Osteocyte (in vitro differentiated cells): ENCODE measurements around the gene IFNL4. TPM values are rescaled to one million over a fixed set of nuclear protein-coding genes. Genes with fewer than 3 reads are reported as not detected.

Experiments used
- DNase-seq: peaks from one replicate; pipeline ENCODE4 v3.0.0; 2021; ENCODE audit warnings: mixed read lengths; ENCODE audit not compliant: unreplicated experiment; ENCODE audit errors: extremely low spot score
- H3K27ac Mint-ChIP-seq: one replicate; pipeline ENCODE4 v1.8.0; 2021; ENCODE audit warnings: mild to moderate bottlenecking, mixed read lengths; ENCODE audit not compliant: unreplicated experiment
- H3K27me3 Mint-ChIP-seq: one replicate; pipeline ENCODE4 v1.8.0; 2021; ENCODE audit warnings: mixed read lengths; ENCODE audit not compliant: unreplicated experiment
- H3K36me3 Mint-ChIP-seq: one replicate; pipeline ENCODE4 v1.8.0; 2021; ENCODE audit warnings: mixed read lengths; ENCODE audit not compliant: unreplicated experiment
- H3K4me1 Mint-ChIP-seq: one replicate; pipeline ENCODE4 v1.8.0; 2021; ENCODE audit warnings: mixed read lengths; ENCODE audit not compliant: unreplicated experiment
- H3K4me3 Mint-ChIP-seq: one replicate; pipeline ENCODE4 v1.8.0; 2021; ENCODE audit warnings: mild to moderate bottlenecking, moderate library complexity, mixed read lengths; ENCODE audit not compliant: unreplicated experiment
- H3K9me3 Mint-ChIP-seq: one replicate; pipeline ENCODE4 v1.8.0; 2021; ENCODE audit warnings: mixed read lengths; ENCODE audit not compliant: unreplicated experiment
- CTCF ChIP-seq: fragments of 200-600 bp; sonication (generic); IDR thresholded peaks from 2 replicates; pipeline ENCODE4 v1.5.0; 2021; ENCODE audit warnings: antibody characterized with exemption, mild to moderate bottlenecking, moderate library complexity
- total RNA-seq: library from RNA; stranded (reverse); gene quantifications from 2 replicates; pipeline ENCODE4 v1.2.1, GENCODE V29; 2021

The IFNL4 gene
- total RNA-seq, 1 donor from 2014 or later = not detected

GRCh38 chr19:39238209-39238608, 10.4 kb downstream of the IFNL4 start:
- H3K27me3 Mint-ChIP-seq = peaks cover 18% of the 10 kb centered on the region
- no peak for TF ChIP-seq CTCF
- H3K27ac Mint-ChIP-seq = no peak overlapping the region
- no peaks in the 10 kb centered on the region for H3K36me3 Mint-ChIP-seq
- H3K4me1 Mint-ChIP-seq = peaks cover 3% of the 10 kb centered on the region
- DNase-seq = no peak
- H3K9me3 Mint-ChIP-seq = no peaks in the 10 kb centered on the region
- no peak overlapping the region for H3K4me3 Mint-ChIP-seq

- no peak overlapping the region for H3K27ac Mint-ChIP-seq
- H3K36me3 Mint-ChIP-seq = no peaks in the 10 kb centered on the region
- no peak for TF ChIP-seq CTCF
- no peak overlapping the region for H3K4me3 Mint-ChIP-seq
- H3K9me3 Mint-ChIP-seq = no peaks in the 10 kb centered on the region
- no peak for DNase-seq
- H3K27me3 Mint-ChIP-seq = peaks cover 17% of the 10 kb centered on the region
- H3K4me1 Mint-ChIP-seq = peaks cover 3% of the 10 kb centered on the region
These were observed 11.2 kb downstream of the IFNL4 start for GRCh38 chr19:39237200-39238184.

- peaks cover 3% of the 10 kb centered on the region for H3K4me1 Mint-ChIP-seq
- H3K27ac Mint-ChIP-seq = no peak overlapping the region
- DNase-seq = no peak
- H3K9me3 Mint-ChIP-seq = no peaks in the 10 kb centered on the region
- H3K27me3 Mint-ChIP-seq = peaks cover 17% of the 10 kb centered on the region
- no peaks in the 10 kb centered on the region for H3K36me3 Mint-ChIP-seq
- TF ChIP-seq CTCF = no peak
- no peak overlapping the region for H3K4me3 Mint-ChIP-seq
These were observed 12.1 kb downstream of the IFNL4 start for GRCh38 chr19:39236527-39236926.

- Mint-ChIP-seq H3K4me1 (peaks cover 2% of the 10 kb centered on the region), H3K27me3 (peaks cover 3% of the 10 kb centered on the region), H3K27ac (no peak overlapping the region), H3K36me3 (no peaks in the 10 kb centered on the region), H3K4me3 (no peak overlapping the region), H3K9me3 (no peaks in the 10 kb centered on the region)
- no peak for TF ChIP-seq CTCF
- no peak for DNase-seq
These were observed 15.9 kb downstream of the IFNL4 start for GRCh38 chr19:39232708-39233107.

- H3K27ac Mint-ChIP-seq = no peak overlapping the region
- H3K9me3 Mint-ChIP-seq = no peaks in the 10 kb centered on the region
- no peak for DNase-seq
- H3K27me3 Mint-ChIP-seq = peaks cover 10% of the 10 kb centered on the region
- no peaks in the 10 kb centered on the region for H3K36me3 Mint-ChIP-seq
- H3K4me1 Mint-ChIP-seq = no peaks in the 10 kb centered on the region
- no peak for TF ChIP-seq CTCF
- H3K4me3 Mint-ChIP-seq = no peak overlapping the region
These were observed 18.4 kb downstream of the IFNL4 start for GRCh38 chr19:39230096-39230764.
